SK-N-SH (cell line): ENCODE measurements around the gene TGFBR3. TPM values are rescaled to one million over a fixed set of nuclear protein-coding genes. Genes with fewer than 3 reads are reported as not detected.

Source experiments
- CTCF ChIA-PET: fragments of 300-600, 350-600 bp; formaldehyde crosslinking; extraction: SDS; loops from one replicate; lab custom pipeline; 2021; lab: Yijun Ruan, JAX
- POLR2A ChIA-PET: fragments of 350-600 bp; sonication (Branson Sonifier 250); formaldehyde crosslinking; extraction: SDS; loops from one replicate; lab custom pipeline; 2020; ENCODE audit warnings: antibody characterized with exemption, inconsistent platforms; lab: Yijun Ruan, JAX
- DNase-seq: peaks from one replicate; pipeline ENCODE4 v3.0.0; 2012
- H2AFZ ChIP-seq: fragments of 200-600 bp; sonication (generic); 2 replicates; pipeline ENCODE4 v1.8.1; 2016; ENCODE audit warnings: antibody characterized with exemption, mild to moderate bottlenecking, low read depth
- H3F3A ChIP-seq: fragments of 200-600 bp; sonication (generic); replicated peaks from 2 replicates; pipeline ENCODE3; 2016; ENCODE audit warnings: antibody characterized with exemption, mild to moderate bottlenecking; ENCODE audit not compliant: insufficient read depth
- H3K27ac ChIP-seq, 2 experiments: fragments of 200-500 bp in 1 of 2; fragments of 200-600 bp in 1 of 2; sonication (Bioruptor generic) in 1 of 2; sonication (generic), shearing (Covaris generic) in 1 of 2; 2 replicates each; pipeline versions ENCODE4 v1.5.1 to v1.6.1; 2014 to 2016; ENCODE audit warnings: low read depth in 2 of 2, inconsistent platforms in 1 of 2, low read length in 1 of 2, mild to moderate bottlenecking in 1 of 2, mixed read lengths in 1 of 2
- H3K27me3 ChIP-seq: fragments of 200-600 bp; sonication (generic), shearing (Covaris generic); 2 replicates; pipeline ENCODE4 v1.6.1; 2016; ENCODE audit warnings: mixed run types; ENCODE audit not compliant: insufficient read depth
- H3K36me3 ChIP-seq, 2 experiments: fragments of 200-500 bp in 1 of 2; fragments of 200-600 bp in 1 of 2; sonication (Bioruptor generic) in 1 of 2; sonication (generic) in 1 of 2; replicated peaks in 1 of 2; 2 replicates each; pipeline versions ENCODE3 to v1.5.1; 2014 to 2016; ENCODE audit warnings: low read length in 1 of 2, mild to moderate bottlenecking in 1 of 2; ENCODE audit not compliant: insufficient read depth in 2 of 2, control insufficient read depth in 1 of 2
- H3K4me1 ChIP-seq, 2 experiments: fragments of 200-500 bp in 1 of 2; fragments of 200-600 bp in 1 of 2; sonication (Bioruptor generic) in 1 of 2; sonication (generic), shearing (Covaris generic) in 1 of 2; 2 replicates each; pipeline versions ENCODE4 v1.5.1 to v1.6.1; 2014 to 2016; ENCODE audit warnings: low read depth in 1 of 2, low read length in 1 of 2, mixed run types in 1 of 2; ENCODE audit not compliant: insufficient read depth in 2 of 2, control insufficient read depth in 1 of 2
- H3K4me2 ChIP-seq: fragments of 200-600 bp; sonication (generic), shearing (Covaris generic); 2 replicates; pipeline ENCODE4 v1.6.1; 2017; ENCODE audit warnings: mixed run types
- H3K4me3 ChIP-seq, 2 experiments: fragments of 200-500 bp in 1 of 2; fragments of 200-600 bp in 1 of 2; sonication (Bioruptor generic) in 1 of 2; sonication (generic), shearing (Covaris generic) in 1 of 2; 2 replicates each; pipeline versions ENCODE4 v1.5.1 to v1.8.1; 2014 to 2016; ENCODE audit warnings: low read depth in 2 of 2, inconsistent platforms in 1 of 2, low read length in 1 of 2, mild to moderate bottlenecking in 1 of 2, mixed read lengths in 1 of 2, moderate library complexity in 1 of 2
- H3K79me2 ChIP-seq: fragments of 200-600 bp; sonication (generic); 2 replicates; pipeline ENCODE4 v1.8.1; 2017; ENCODE audit warnings: mild to moderate bottlenecking; ENCODE audit not compliant: insufficient read depth
- H3K9ac ChIP-seq: fragments of 200-600 bp; sonication (generic); 2 replicates; pipeline ENCODE4 v1.6.1; 2017; ENCODE audit warnings: mixed run types
- H3K9me2 ChIP-seq: fragments of 200-600 bp; sonication (generic); 2 replicates; pipeline ENCODE4 v1.6.1; 2017; ENCODE audit warnings: mixed run types
- H3K9me3 ChIP-seq: fragments of 200-600 bp; sonication (generic); 2 replicates; pipeline ENCODE4 v1.6.1; 2017; ENCODE audit warnings: mixed run types, mild to moderate bottlenecking, moderate library complexity
- H4K20me1 ChIP-seq: fragments of 200-600 bp; sonication (generic); 2 replicates; pipeline ENCODE4 v1.6.1; 2017; ENCODE audit warnings: mild to moderate bottlenecking, mixed run types; ENCODE audit not compliant: insufficient read depth
- ELF1 ChIP-seq: IDR thresholded peaks from 2 replicates; pipeline ENCODE4 v1.4.0; 2012
- FOXJ3 ChIP-seq: sonication (generic); formaldehyde crosslinking; IDR thresholded peaks from 2 replicates; pipeline ENCODE4 v1.5.1; 2020; ENCODE audit warnings: mild to moderate bottlenecking, missing genetic modification reagents
- GATA2 ChIP-seq: sonication (generic); formaldehyde crosslinking; IDR thresholded peaks from 2 replicates; pipeline ENCODE4 v1.5.0; 2020; ENCODE audit warnings: mild to moderate bottlenecking, missing genetic modification reagents
- MEF2A ChIP-seq: IDR thresholded peaks from 2 replicates; pipeline ENCODE4 v1.4.0; 2012; ENCODE audit warnings: low read depth, borderline replicate concordance
- MXI1 ChIP-seq: IDR thresholded peaks from 2 replicates; pipeline ENCODE4 v1.6.1; 2012; ENCODE audit warnings: mild to moderate bottlenecking, low read depth, low read length, improper control_type of control experiment
- RFX5 ChIP-seq: IDR thresholded peaks from 2 replicates; pipeline ENCODE4 v1.6.1; 2012; ENCODE audit warnings: mild to moderate bottlenecking, improper control_type of control experiment, low read length
- RXRA ChIP-seq: IDR thresholded peaks from 2 replicates; pipeline ENCODE4 v1.4.0; 2012; ENCODE audit warnings: low read depth, mild to moderate bottlenecking, borderline replicate concordance
- SIN3A ChIP-seq: IDR thresholded peaks from 2 replicates; pipeline ENCODE4 v1.6.1; 2012; ENCODE audit warnings: low read depth, mild to moderate bottlenecking, low read length, moderate library complexity, borderline replicate concordance
- TAF1 ChIP-seq: IDR thresholded peaks from 2 replicates; pipeline ENCODE4 v1.6.1; 2012; ENCODE audit warnings: low read depth, mild to moderate bottlenecking, low read length, moderate library complexity, borderline replicate concordance
- TCF12 ChIP-seq: IDR thresholded peaks from 2 replicates; pipeline ENCODE4 v1.4.0; 2012
- WGBS: methylation state at CpG from one replicate; pipeline ENCODE4 v1.1.6; 2017; ENCODE audit warnings: low lambda C conversion rate; 5-methylcytosine and 5-hydroxymethylcytosine counted together
- polyA plus RNA-seq, 3 experiments: library from polyadenylated mRNA; depleted of rRNA; stranded (reverse); fragments of >200 nt; gene quantifications; 2 replicates each; pipeline ENCODE4 v1.2.3, GENCODE V29; 2012
- TF ChIP-seq, protein P1 (sequence below): fragments of 150-350 bp; IDR thresholded peaks from 2 replicates; pipeline ENCODE4 v1.6.1; 2017; ENCODE audit warnings: antibody characterized with exemption, low read length, low read depth, borderline replicate concordance
- TF ChIP-seq, protein P2 (sequence below): IDR thresholded peaks from 2 replicates; pipeline ENCODE4 v1.4.0; 2012; ENCODE audit warnings: low read depth, borderline replicate concordance
- TF ChIP-seq, protein P3 (sequence below): fragments of 200-600 bp; sonication (generic); IDR thresholded peaks from 2 replicates; pipeline ENCODE4 v1.6.1; 2017; ENCODE audit warnings: antibody characterized with exemption, mild to moderate bottlenecking, moderate library complexity
- TF ChIP-seq, protein P4 (sequence below): IDR thresholded peaks from 2 replicates; pipeline ENCODE4 v1.6.1; 2012; ENCODE audit warnings: mild to moderate bottlenecking, low read depth, low read length, moderate library complexity
- TF ChIP-seq, protein P5 (sequence below): fragments of 150-350 bp; IDR thresholded peaks from 2 replicates; pipeline ENCODE4 v1.6.1; 2016; ENCODE audit warnings: mild to moderate bottlenecking, low read depth, low read length
- TF ChIP-seq, protein P6 (sequence below): IDR thresholded peaks from 2 replicates; pipeline ENCODE4; 2012

Gene TGFBR3
- polyA plus RNA-seq, 1 of the 3 experiments (the other 2 are of a cell fraction), result 0.07 TPM

DNA sequence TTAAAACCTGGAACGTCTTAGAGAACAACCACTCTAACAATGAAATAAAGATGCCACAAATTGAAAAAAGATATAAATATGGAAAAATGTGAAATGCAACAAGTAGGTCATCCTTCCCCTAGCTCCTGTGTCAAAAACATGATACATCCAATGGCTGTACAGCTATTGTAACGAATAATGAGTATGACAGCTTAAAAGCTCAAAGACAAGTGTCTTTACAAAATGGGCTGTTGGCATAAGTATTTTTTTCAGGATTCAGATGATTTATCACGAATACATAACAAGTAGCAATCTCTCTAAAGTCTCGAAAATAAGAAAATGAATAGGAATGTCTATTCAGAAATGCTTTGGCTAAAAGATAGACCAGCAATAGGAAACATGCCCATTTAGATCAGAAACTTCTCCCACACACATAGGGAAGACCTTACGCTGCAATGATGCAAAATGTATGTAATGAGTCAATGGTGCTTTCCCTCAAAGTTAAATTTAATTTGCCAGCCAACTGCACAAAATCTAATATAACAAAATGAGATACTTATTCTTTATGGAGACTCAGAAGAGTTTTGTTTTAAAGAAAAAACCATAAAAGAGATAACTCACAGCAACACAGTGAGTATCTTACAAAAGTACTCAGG is 8.3 kb downstream of the TGFBR3 start:
- H3K79me2 ChIP-seq, result no peaks in the 10 kb centered on the region
- ChIA-PET POLR2A (no interaction called here), CTCF (no interaction called here)

More for the DNA sequence above, 8.3 kb downstream of the TGFBR3 start:
- no peaks in the 10 kb centered on the region for H4K20me1 ChIP-seq
- no peak for TF ChIP-seq ELF1
- TF ChIP-seq, protein P1, sequence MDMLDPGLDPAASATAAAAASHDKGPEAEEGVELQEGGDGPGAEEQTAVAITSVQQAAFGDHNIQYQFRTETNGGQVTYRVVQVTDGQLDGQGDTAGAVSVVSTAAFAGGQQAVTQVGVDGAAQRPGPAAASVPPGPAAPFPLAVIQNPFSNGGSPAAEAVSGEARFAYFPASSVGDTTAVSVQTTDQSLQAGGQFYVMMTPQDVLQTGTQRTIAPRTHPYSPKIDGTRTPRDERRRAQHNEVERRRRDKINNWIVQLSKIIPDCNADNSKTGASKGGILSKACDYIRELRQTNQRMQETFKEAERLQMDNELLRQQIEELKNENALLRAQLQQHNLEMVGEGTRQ, result no peak
- no peak for TF ChIP-seq GATA2 (CRISPR knock-in tag)
- no peak for TF ChIP-seq RXRA
- no peak for TF ChIP-seq TCF12
- TF ChIP-seq FOXJ3 (CRISPR knock-in tag), result no peak
- TF ChIP-seq MEF2A, result no peak
- TF ChIP-seq SIN3A, result no peak
- TF ChIP-seq, protein P2, sequence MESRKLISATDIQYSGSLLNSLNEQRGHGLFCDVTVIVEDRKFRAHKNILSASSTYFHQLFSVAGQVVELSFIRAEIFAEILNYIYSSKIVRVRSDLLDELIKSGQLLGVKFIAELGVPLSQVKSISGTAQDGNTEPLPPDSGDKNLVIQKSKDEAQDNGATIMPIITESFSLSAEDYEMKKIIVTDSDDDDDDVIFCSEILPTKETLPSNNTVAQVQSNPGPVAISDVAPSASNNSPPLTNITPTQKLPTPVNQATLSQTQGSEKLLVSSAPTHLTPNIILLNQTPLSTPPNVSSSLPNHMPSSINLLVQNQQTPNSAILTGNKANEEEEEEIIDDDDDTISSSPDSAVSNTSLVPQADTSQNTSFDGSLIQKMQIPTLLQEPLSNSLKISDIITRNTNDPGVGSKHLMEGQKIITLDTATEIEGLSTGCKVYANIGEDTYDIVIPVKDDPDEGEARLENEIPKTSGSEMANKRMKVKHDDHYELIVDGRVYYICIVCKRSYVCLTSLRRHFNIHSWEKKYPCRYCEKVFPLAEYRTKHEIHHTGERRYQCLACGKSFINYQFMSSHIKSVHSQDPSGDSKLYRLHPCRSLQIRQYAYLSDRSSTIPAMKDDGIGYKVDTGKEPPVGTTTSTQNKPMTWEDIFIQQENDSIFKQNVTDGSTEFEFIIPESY, result no peak
- TF ChIP-seq, protein P3, sequence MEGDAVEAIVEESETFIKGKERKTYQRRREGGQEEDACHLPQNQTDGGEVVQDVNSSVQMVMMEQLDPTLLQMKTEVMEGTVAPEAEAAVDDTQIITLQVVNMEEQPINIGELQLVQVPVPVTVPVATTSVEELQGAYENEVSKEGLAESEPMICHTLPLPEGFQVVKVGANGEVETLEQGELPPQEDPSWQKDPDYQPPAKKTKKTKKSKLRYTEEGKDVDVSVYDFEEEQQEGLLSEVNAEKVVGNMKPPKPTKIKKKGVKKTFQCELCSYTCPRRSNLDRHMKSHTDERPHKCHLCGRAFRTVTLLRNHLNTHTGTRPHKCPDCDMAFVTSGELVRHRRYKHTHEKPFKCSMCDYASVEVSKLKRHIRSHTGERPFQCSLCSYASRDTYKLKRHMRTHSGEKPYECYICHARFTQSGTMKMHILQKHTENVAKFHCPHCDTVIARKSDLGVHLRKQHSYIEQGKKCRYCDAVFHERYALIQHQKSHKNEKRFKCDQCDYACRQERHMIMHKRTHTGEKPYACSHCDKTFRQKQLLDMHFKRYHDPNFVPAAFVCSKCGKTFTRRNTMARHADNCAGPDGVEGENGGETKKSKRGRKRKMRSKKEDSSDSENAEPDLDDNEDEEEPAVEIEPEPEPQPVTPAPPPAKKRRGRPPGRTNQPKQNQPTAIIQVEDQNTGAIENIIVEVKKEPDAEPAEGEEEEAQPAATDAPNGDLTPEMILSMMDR, result no peak
- TF ChIP-seq RFX5, result no peak
- TF ChIP-seq, protein P4, sequence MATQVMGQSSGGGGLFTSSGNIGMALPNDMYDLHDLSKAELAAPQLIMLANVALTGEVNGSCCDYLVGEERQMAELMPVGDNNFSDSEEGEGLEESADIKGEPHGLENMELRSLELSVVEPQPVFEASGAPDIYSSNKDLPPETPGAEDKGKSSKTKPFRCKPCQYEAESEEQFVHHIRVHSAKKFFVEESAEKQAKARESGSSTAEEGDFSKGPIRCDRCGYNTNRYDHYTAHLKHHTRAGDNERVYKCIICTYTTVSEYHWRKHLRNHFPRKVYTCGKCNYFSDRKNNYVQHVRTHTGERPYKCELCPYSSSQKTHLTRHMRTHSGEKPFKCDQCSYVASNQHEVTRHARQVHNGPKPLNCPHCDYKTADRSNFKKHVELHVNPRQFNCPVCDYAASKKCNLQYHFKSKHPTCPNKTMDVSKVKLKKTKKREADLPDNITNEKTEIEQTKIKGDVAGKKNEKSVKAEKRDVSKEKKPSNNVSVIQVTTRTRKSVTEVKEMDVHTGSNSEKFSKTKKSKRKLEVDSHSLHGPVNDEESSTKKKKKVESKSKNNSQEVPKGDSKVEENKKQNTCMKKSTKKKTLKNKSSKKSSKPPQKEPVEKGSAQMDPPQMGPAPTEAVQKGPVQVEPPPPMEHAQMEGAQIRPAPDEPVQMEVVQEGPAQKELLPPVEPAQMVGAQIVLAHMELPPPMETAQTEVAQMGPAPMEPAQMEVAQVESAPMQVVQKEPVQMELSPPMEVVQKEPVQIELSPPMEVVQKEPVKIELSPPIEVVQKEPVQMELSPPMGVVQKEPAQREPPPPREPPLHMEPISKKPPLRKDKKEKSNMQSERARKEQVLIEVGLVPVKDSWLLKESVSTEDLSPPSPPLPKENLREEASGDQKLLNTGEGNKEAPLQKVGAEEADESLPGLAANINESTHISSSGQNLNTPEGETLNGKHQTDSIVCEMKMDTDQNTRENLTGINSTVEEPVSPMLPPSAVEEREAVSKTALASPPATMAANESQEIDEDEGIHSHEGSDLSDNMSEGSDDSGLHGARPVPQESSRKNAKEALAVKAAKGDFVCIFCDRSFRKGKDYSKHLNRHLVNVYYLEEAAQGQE, result no peak
- no peak for TF ChIP-seq MXI1
- TF ChIP-seq, protein P5, sequence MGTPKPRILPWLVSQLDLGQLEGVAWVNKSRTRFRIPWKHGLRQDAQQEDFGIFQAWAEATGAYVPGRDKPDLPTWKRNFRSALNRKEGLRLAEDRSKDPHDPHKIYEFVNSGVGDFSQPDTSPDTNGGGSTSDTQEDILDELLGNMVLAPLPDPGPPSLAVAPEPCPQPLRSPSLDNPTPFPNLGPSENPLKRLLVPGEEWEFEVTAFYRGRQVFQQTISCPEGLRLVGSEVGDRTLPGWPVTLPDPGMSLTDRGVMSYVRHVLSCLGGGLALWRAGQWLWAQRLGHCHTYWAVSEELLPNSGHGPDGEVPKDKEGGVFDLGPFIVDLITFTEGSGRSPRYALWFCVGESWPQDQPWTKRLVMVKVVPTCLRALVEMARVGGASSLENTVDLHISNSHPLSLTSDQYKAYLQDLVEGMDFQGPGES, result no peak
- TF ChIP-seq, protein P6, sequence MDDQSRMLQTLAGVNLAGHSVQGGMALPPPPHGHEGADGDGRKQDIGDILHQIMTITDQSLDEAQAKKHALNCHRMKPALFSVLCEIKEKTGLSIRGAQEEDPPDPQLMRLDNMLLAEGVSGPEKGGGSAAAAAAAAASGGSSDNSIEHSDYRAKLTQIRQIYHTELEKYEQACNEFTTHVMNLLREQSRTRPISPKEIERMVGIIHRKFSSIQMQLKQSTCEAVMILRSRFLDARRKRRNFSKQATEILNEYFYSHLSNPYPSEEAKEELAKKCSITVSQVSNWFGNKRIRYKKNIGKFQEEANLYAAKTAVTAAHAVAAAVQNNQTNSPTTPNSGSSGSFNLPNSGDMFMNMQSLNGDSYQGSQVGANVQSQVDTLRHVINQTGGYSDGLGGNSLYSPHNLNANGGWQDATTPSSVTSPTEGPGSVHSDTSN, result no peak
- TF ChIP-seq TAF1, result no peak
- TF ChIP-seq, all 33 proteins: peak for 0
- H3K4me2 ChIP-seq, result no peak overlapping the region
- no peaks in the 10 kb centered on the region for H3F3A ChIP-seq
- H3K9me2 ChIP-seq, result no peaks in the 10 kb centered on the region
- no peaks in the 10 kb centered on the region for H3K9me3 ChIP-seq
- no peak overlapping the region for H3K9ac ChIP-seq
- H3K27ac ChIP-seq, result no peak overlapping the region
- H3K4me1 ChIP-seq, result no peaks in the 10 kb centered on the region
- 13% methylated on average over 5 of the region's 5 CpGs for WGBS
- no peak overlapping the region for H2AFZ ChIP-seq
- H3K27me3 ChIP-seq, result peaks cover 58% of the 10 kb centered on the region; the same call in 1 of the 2 replicates
- H3K36me3 ChIP-seq, result no peaks in the 10 kb centered on the region
- no peak overlapping the region for H3K4me3 ChIP-seq
- no peak for DNase-seq
